NCI-H2227 (cell line): Measurements from ENCODE around the gene METTL15.
"Not testable (repeated sequence)": the region's sequence is repeated elsewhere in the genome, so short reads cannot be mapped to it uniquely, and the experiment has no call there.

ENCODE experiments used
- DNase-seq: peaks from one replicate; lab custom pipeline; 2025; ENCODE audit not compliant: unreplicated experiment; lab: John Stamatoyannopoulos, UW

METTL15 gene

GRCh38 chr11:28195449-28195848, 87.3 kb downstream of the METTL15 start:
- no peak for DNase-seq

- no peak for DNase-seq
These were observed 101.7 kb downstream of the METTL15 start for GRCh38 chr11:28209906-28210305.

- not testable (repeated sequence) for DNase-seq
These were observed 113.9 kb downstream of the METTL15 start for GRCh38 chr11:28222063-28222462.

- no peak for DNase-seq
These were observed 115.4 kb downstream of the METTL15 start for GRCh38 chr11:28223577-28223976.

- no peak for DNase-seq
These were observed 115.8 kb downstream of the METTL15 start for GRCh38 chr11:28223994-28224393.

- no peak for DNase-seq
These were observed 119.3 kb downstream of the METTL15 start for GRCh38 chr11:28227460-28227859.

GRCh38 chr11:28228196-28228895, 120.2 kb downstream of the METTL15 start:
- no peak for DNase-seq

- DNase-seq = no peak
These were observed 123.3 kb downstream of the METTL15 start for GRCh38 chr11:28231475-28231874.

- DNase-seq = no peak
These were observed 124.5 kb downstream of the METTL15 start for GRCh38 chr11:28232649-28233048.

GRCh38 chr11:28241760-28242159, 133.6 kb downstream of the METTL15 start:
- no peak for DNase-seq

- no peak for DNase-seq
These were observed 134.4 kb downstream of the METTL15 start for GRCh38 chr11:28242596-28242995.

GRCh38 chr11:28243061-28243460, 134.9 kb downstream of the METTL15 start:
- no peak for DNase-seq

GRCh38 chr11:28243581-28243980, 135.4 kb downstream of the METTL15 start:
- DNase-seq = no peak

- no peak for DNase-seq
These were observed 136.9 kb downstream of the METTL15 start for GRCh38 chr11:28245131-28245530.

- DNase-seq = no peak
These were observed 142.0 kb downstream of the METTL15 start for GRCh38 chr11:28250192-28250591.

GRCh38 chr11:28251257-28251656, 143.1 kb downstream of the METTL15 start:
- no peak for DNase-seq

- DNase-seq = no peak
These were observed 149.6 kb downstream of the METTL15 start for GRCh38 chr11:28257761-28258160.

GRCh38 chr11:28259177-28259843, 151.1 kb downstream of the METTL15 start:
- no peak for DNase-seq

GRCh38 chr11:28268925-28269324, 160.7 kb downstream of the METTL15 start:
- no peak for DNase-seq

- DNase-seq = no peak
These were observed 161.4 kb downstream of the METTL15 start for GRCh38 chr11:28269586-28269985.

GRCh38 chr11:28272247-28272646, 164.1 kb downstream of the METTL15 start:
- not testable (repeated sequence) for DNase-seq

- DNase-seq = no peak
These were observed 166.0 kb downstream of the METTL15 start for GRCh38 chr11:28274216-28274615.

GRCh38 chr11:28284196-28284595, 176.0 kb downstream of the METTL15 start:
- DNase-seq = no peak
